HG02798 (cell line): ENCODE measurements around the gene ASPDH.

Source experiments
- ATAC-seq: cut with Tn5 transposase; IDR thresholded peaks from one replicate; pipeline ENCODE4 v1.9.1; 2021; ENCODE audit warnings: mild to moderate bottlenecking; ENCODE audit not compliant: unreplicated experiment, poor library complexity

ASPDH gene

GRCh38 chr19:50498219-50499056 lies 15.3 kb downstream of the ASPDH start:
- no peak for ATAC-seq

GRCh38 chr19:50497022-50497405 lies 16.7 kb downstream of the ASPDH start:
- ATAC-seq: no peak

GRCh38 chr19:50496189-50497021 lies 17.3 kb downstream of the ASPDH start:
- no peak for ATAC-seq

- no peak for ATAC-seq
These were observed 18.6 kb downstream of the ASPDH start for GRCh38 chr19:50495020-50495531.

- ATAC-seq: no peak
These were observed 19.3 kb downstream of the ASPDH start for GRCh38 chr19:50494186-50495019.

- no peak for ATAC-seq
These were observed 20.5 kb downstream of the ASPDH start for GRCh38 chr19:50493171-50493570.

GRCh38 chr19:50492303-50493052 lies 21.2 kb downstream of the ASPDH start:
- ATAC-seq: no peak

GRCh38 chr19:50490991-50491472 lies 22.7 kb downstream of the ASPDH start:
- no peak for ATAC-seq

GRCh38 chr19:50490411-50490811 lies 23.3 kb downstream of the ASPDH start:
- ATAC-seq: no peak

GRCh38 chr19:50489461-50490011 lies 24.2 kb downstream of the ASPDH start:
- ATAC-seq: no peak

GRCh38 chr19:50488389-50489194 lies 25.1 kb downstream of the ASPDH start:
- no peak for ATAC-seq

- no peak for ATAC-seq
These were observed 26.7 kb downstream of the ASPDH start for GRCh38 chr19:50486823-50487515.

GRCh38 chr19:50485284-50485955 lies 28.3 kb downstream of the ASPDH start:
- ATAC-seq: no peak

GRCh38 chr19:50482916-50483315 lies 30.8 kb downstream of the ASPDH start:
- ATAC-seq: no peak

- no peak for ATAC-seq
These were observed 31.4 kb downstream of the ASPDH start for GRCh38 chr19:50482271-50482855.

- ATAC-seq: no peak
These were observed 32.2 kb downstream of the ASPDH start for GRCh38 chr19:50481351-50482149.
